K562 (cell line): ENCODE measurements around the gene UBA3. TPM values are rescaled to one million over a fixed set of nuclear protein-coding genes. Genes with fewer than 3 reads are reported as not detected.

Source experiments
- ATAC-seq: fragments of 200-7000 bp; cut with Tn5 transposase; 3 replicates; pipeline ENCODE4 v1.9.1; 2020; ENCODE audit warnings: moderate library complexity
- BruUV-seq: library from RNA; stranded (reverse); fragments of 400-500 nt; replicated peaks from 2 replicates; lab custom pipeline; 2021; lab: Mats Ljungman, UMichigan
- CTCF ChIA-PET: fragments of 300-600 bp; formaldehyde crosslinking; extraction: SDS; loops from one replicate; lab custom pipeline; 2021; ENCODE audit warnings: low intra/inter-chr PET ratio; lab: Yijun Ruan, JAX
- POLR2A ChIA-PET: fragments of 300-600, 350-650 bp; sonication (Branson Sonifier 250); formaldehyde crosslinking; extraction: SDS; loops from one replicate; lab custom pipeline; 2021; ENCODE audit warnings: antibody characterized with exemption, inconsistent platforms; lab: Yijun Ruan, JAX
- DNase-seq, 4 experiments: peaks; one replicate each; pipeline versions ENCODE4 v3.0.0 to v3.0.0-alpha.2; 2011 to 2018; ENCODE audit warnings: low spot score in 3 of 4, mixed read lengths in 3 of 4; ENCODE audit errors: extremely low read depth in 1 of 4
- FAIRE-seq: peaks from 2 replicates; lab custom pipeline; 2011; peaks lifted over from hg19 to GRCh38; lab: Jason Lieb, UNC
- H2AFZ ChIP-seq: 2 replicates; pipeline ENCODE4 v1.6.0; 2011; ENCODE audit warnings: low read depth, low read length, control low read depth, inconsistent platforms
- H3K27ac ChIP-seq: fragments of 200-600 bp; 3 replicates; pipeline ENCODE4 v1.8.0; 2011; ENCODE audit warnings: low read depth, mild to moderate bottlenecking, control low read depth, inconsistent platforms, low read length, moderate library complexity, mixed read lengths; ENCODE audit errors: extremely low read depth
- H3K27me3 ChIP-seq, 2 experiments: fragments of 300-600 bp in 1 of 2; 2 replicates in 1 of 2; 3 replicates in 1 of 2; pipeline versions ENCODE4 v1.6.0 to v1.8.0; 2011; ENCODE audit warnings: inconsistent platforms in 2 of 2, low read length in 2 of 2, mild to moderate bottlenecking in 1 of 2, mixed read lengths in 1 of 2, moderate library complexity in 1 of 2; ENCODE audit not compliant: control insufficient read depth in 2 of 2, insufficient read depth in 2 of 2
- H3K36me3 ChIP-seq: fragments of 300-600 bp; 3 replicates; pipeline ENCODE4 v1.8.0; 2011; ENCODE audit warnings: mild to moderate bottlenecking, low read length, inconsistent platforms; ENCODE audit not compliant: control insufficient read depth, insufficient read depth
- H3K4me1 ChIP-seq, 2 experiments: fragments of 200-600 bp in 1 of 2; replicated peaks in 1 of 2; 2 replicates in 1 of 2; 3 replicates in 1 of 2; pipeline versions ENCODE4 v1.5.1 to v1.8.0; 2011; ENCODE audit warnings: inconsistent platforms in 2 of 2, low read length in 2 of 2, mild to moderate bottlenecking in 1 of 2, mixed read lengths in 1 of 2, moderate library complexity in 1 of 2; ENCODE audit not compliant: control insufficient read depth in 2 of 2, insufficient read depth in 2 of 2
- H3K4me2 ChIP-seq: 2 replicates; pipeline ENCODE4 v1.6.1; 2011; ENCODE audit warnings: low read length, control low read depth, inconsistent platforms, mixed read lengths; ENCODE audit not compliant: insufficient read depth
- H3K4me3 ChIP-seq: fragments of 200-600 bp; sonication (generic), shearing (Covaris generic); 2 replicates; pipeline ENCODE4 v1.5.1; 2016; ENCODE audit warnings: control low read depth, inconsistent platforms
- H3K79me2 ChIP-seq: fragments of 200-600 bp; 3 replicates; pipeline ENCODE4 v1.8.0; 2011; ENCODE audit warnings: low read length, inconsistent platforms; ENCODE audit not compliant: control insufficient read depth, insufficient read depth
- H3K9ac ChIP-seq, 2 experiments: 2 replicates each; pipeline versions ENCODE4 v1.6.0 to v1.6.1; 2011; ENCODE audit warnings: low read depth in 2 of 2, low read length in 2 of 2, control low read depth in 1 of 2, inconsistent platforms in 1 of 2, mild to moderate bottlenecking in 1 of 2, mixed read lengths in 1 of 2; ENCODE audit not compliant: insufficient read depth in 1 of 2
- H3K9me1 ChIP-seq: one replicate; pipeline ENCODE4 v1.6.0; 2011; ENCODE audit warnings: inconsistent platforms, mild to moderate bottlenecking, low read length, moderate library complexity; ENCODE audit not compliant: control insufficient read depth, insufficient read depth
- H3K9me3 ChIP-seq: replicated peaks from 2 replicates; pipeline ENCODE4 v1.5.1; 2011; ENCODE audit warnings: low read depth, low read length, inconsistent platforms; ENCODE audit not compliant: control insufficient read depth, insufficient read depth
- H4K20me1 ChIP-seq: replicated peaks from 2 replicates; pipeline ENCODE4 v1.6.1; 2011; ENCODE audit warnings: low read length, inconsistent platforms, mixed read lengths; ENCODE audit not compliant: control insufficient read depth, insufficient read depth
- ARID4B ChIP-seq: sonication (generic); formaldehyde crosslinking; IDR thresholded peaks from 2 replicates; pipeline ENCODE4 v1.8.0; 2022; ENCODE audit warnings: mild to moderate bottlenecking, missing genetic modification reagents
- CHCHD3 ChIP-seq: fragments of 250-450 bp; sonication (Bioruptor Pico); IDR thresholded peaks from 2 replicates; pipeline ENCODE4 v2.1.2; 2022; ENCODE audit warnings: mild to moderate bottlenecking
- GTF3C2 ChIP-seq: IDR thresholded peaks from 3 replicates; pipeline ENCODE4 v1.6.1; 2011; ENCODE audit warnings: borderline replicate concordance, mild to moderate bottlenecking, moderate library complexity; ENCODE audit not compliant: insufficient read length; ENCODE audit errors: extremely low read depth
- HNRNPLL ChIP-seq: fragments of 200-400 bp; formaldehyde crosslinking; IDR thresholded peaks from 2 replicates; pipeline ENCODE4 v1.6.1; 2017; ENCODE audit warnings: low read length, low read depth, mild to moderate bottlenecking; ENCODE audit not compliant: poor library complexity, severe bottlenecking
- MBD1 ChIP-seq: fragments of 250-450 bp; sonication (Bioruptor Pico); IDR thresholded peaks from 2 replicates; pipeline ENCODE4 v1.8.0; 2022; ENCODE audit warnings: inconsistent platforms
- POLR2H ChIP-seq: IDR thresholded peaks from 2 replicates; pipeline ENCODE4 v1.6.1; 2016; ENCODE audit warnings: missing genetic modification characterization, low read depth, mild to moderate bottlenecking, control low read depth, missing compliant biosample characterization, moderate library complexity
- RBM15 ChIP-seq: fragments of 200-400 bp; formaldehyde crosslinking; IDR thresholded peaks from 2 replicates; pipeline ENCODE4 v1.6.1; 2018; ENCODE audit warnings: mild to moderate bottlenecking, low read length, moderate library complexity; ENCODE audit not compliant: insufficient read depth
- ZNF133 ChIP-seq: fragments of 250-450 bp; sonication (Bioruptor Pico); IDR thresholded peaks from 2 replicates; pipeline ENCODE4 v1.4.0; 2020; ENCODE audit warnings: mild to moderate bottlenecking
- ZNF655 ChIP-seq: fragments of 250-450 bp; sonication (Bioruptor Pico); IDR thresholded peaks from 2 replicates; pipeline ENCODE4 v1.5.0; 2021
- WGBS: fragments of 100-300 bp; shearing (Covaris generic); methylation state at CpG from one replicate; pipeline ENCODE4 v1.1.6; 2016; ENCODE audit warnings: low coverage, mixed read lengths; ENCODE audit not compliant: insufficient coverage; ENCODE audit errors: missing lambda C conversion rate; 5-methylcytosine and 5-hydroxymethylcytosine counted together
- in situ Hi-C: fragments of 300-500 bp; cut with MboI; formaldehyde crosslinking; loops from 4 replicates; pipeline ENCODE4 v1.15.0; 2018; ENCODE audit warnings: inconsistent platforms, mixed read lengths
- intact Hi-C: fragments of 100-400 bp; cut with micrococcal nuclease; formaldehyde crosslinking; loops from 2 replicates; pipeline ENCODE4 v1.14.2; 2022
- polyA plus RNA-seq, 8 experiments: library from polyadenylated mRNA; depleted of rRNA in 4 of 8; stranded (reverse) in 5 of 8; unstranded in 3 of 8; fragments of >200 nt; fragmentation: Nextera tagmentation in 2 of 8; fragmentation: Illumina TruSeq in 1 of 8; extraction: Ambion mirVana in 2 of 8; extraction: Trizol in 1 of 8; gene quantifications; 2 replicates each; pipeline versions ENCODE4 v1.2.1 to v1.2.3, GENCODE V29; 2011 to 2014; ENCODE audit warnings: inconsistent platforms in 1 of 8, missing spikeins in 1 of 8
- total RNA-seq, 7 experiments: library from RNA; depleted of rRNA in 6 of 7; stranded (reverse); fragments of >200 nt in 6 of 7; fragmentation: Illumina TruSeq in 2 of 7; extraction: Trizol in 2 of 7; gene quantifications; 2 replicates each; pipeline versions ENCODE4 v1.2.1 to v1.2.3, GENCODE V29; 2011 to 2021; ENCODE audit warnings: low replicate concordance in 1 of 7

UBA3 gene
- total and polyA plus RNA-seq, 9 of the 15 experiments (the other 6 are each of a cell fraction or from before 2014, with no cell fraction given) = 23.2 to 80.0 (median 38.6) TPM

- no peak for TF ChIP-seq MBD1 (CRISPR knock-in tag)
Measured at GRCh38 chr3:69032737-69033136, 47.4 kb downstream of the UBA3 start (continued).

GRCh38 chr3:69032142-69032541, 48.0 kb downstream of the UBA3 start:
- no TSS peak for BruUV-seq
- H2AFZ ChIP-seq = no peak overlapping the region
- 81% methylated on average over 2 of the region's 2 CpGs for WGBS
- H3K4me3 ChIP-seq = no peak overlapping the region
- peaks cover 74% of the 10 kb centered on the region for H3K36me3 ChIP-seq
- H3K4me1 ChIP-seq = no peaks in the 10 kb centered on the region
- H3K27me3 ChIP-seq = no peaks in the 10 kb centered on the region
- no peak overlapping the region for H3K27ac ChIP-seq
- POLR2A ChIA-PET = interaction anchor here (0.6 to 0.9 kb wide), 3 partner anchors 11 to 104 kb away, joined by 3 to 4 read pairs (median 3); partner anchors contain the start of gene TMF1
- no peaks in the 10 kb centered on the region for H3K9me1 ChIP-seq
- intact Hi-C loops = no loop called here
- FAIRE-seq (no peak), ATAC-seq (no peak), DNase-seq (no peak)
- no peak overlapping the region for H3K9ac ChIP-seq
- H3K9me3 ChIP-seq = no peaks in the 10 kb centered on the region
- no peaks in the 10 kb centered on the region for H3K79me2 ChIP-seq
- H4K20me1 ChIP-seq = no peaks in the 10 kb centered on the region
- in situ Hi-C loops = no loop called here
- H3K4me2 ChIP-seq = no peak overlapping the region
- CTCF ChIA-PET = no interaction called here
- no peak for TF ChIP-seq CHCHD3
- no peak for TF ChIP-seq ZNF655 (CRISPR knock-in tag)
- TF ChIP-seq RBM15 = no peak
- TF ChIP-seq HNRNPLL = no peak
- no peak for TF ChIP-seq POLR2H (tag)
- TF ChIP-seq ZNF133 (CRISPR knock-in tag) = no peak
- no peak for TF ChIP-seq GTF3C2
- TF ChIP-seq ARID4B (CRISPR knock-in tag) = no peak
